ENCODE data around the gene WIPF1.
A peak's percentile ranks its signal among the peaks of the same experiment; 100 is the strongest.

DNA sequence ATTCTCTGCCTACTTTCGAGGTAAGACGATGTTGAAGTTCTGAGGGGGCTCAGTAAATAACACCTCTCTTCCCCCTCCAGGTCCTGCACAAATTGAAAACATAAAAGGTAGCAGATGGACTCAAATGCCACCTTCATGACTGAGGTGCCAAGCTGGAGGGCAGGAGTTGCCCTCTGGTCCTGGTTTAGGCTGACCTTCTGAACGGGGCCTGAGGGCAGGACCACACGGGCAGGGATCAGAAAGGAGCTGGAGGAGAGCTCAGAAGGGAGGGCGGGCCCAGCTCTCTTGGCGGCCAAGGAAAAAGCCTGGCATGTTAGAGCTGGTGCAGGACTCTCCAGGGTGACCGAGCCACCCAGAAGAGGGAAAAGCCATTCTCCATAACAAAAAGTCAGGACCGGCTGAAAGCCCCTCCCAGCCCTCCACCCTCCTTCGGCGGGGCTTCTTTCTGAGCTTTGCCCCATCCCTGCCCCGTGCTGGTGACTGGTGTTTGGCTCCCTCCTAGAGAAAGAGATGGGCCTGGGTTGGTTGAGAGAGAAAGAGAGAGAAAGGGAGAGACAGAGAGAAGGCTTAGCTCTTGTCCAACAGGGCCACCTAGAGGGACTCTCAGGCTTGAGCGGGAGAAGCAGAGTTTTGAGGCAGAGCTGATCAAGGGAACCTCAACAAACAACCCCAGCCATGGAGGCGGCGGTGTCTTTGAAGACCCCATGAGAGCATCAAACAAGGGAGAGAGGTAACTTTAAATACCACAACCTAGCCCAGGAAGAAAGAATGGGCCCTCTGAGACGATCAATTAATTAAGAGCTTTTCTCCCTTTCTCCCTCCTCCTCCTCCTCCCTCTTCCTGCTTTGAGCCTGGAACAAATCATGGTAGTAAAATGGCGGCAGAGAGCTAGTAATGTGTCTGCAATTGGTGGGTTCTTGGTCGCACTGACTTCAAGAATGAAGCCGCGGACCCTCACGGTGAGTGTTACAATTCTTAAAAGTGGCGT, 50.8 kb downstream of the WIPF1 start:
- TF ChIP-seq, protein P1, sequence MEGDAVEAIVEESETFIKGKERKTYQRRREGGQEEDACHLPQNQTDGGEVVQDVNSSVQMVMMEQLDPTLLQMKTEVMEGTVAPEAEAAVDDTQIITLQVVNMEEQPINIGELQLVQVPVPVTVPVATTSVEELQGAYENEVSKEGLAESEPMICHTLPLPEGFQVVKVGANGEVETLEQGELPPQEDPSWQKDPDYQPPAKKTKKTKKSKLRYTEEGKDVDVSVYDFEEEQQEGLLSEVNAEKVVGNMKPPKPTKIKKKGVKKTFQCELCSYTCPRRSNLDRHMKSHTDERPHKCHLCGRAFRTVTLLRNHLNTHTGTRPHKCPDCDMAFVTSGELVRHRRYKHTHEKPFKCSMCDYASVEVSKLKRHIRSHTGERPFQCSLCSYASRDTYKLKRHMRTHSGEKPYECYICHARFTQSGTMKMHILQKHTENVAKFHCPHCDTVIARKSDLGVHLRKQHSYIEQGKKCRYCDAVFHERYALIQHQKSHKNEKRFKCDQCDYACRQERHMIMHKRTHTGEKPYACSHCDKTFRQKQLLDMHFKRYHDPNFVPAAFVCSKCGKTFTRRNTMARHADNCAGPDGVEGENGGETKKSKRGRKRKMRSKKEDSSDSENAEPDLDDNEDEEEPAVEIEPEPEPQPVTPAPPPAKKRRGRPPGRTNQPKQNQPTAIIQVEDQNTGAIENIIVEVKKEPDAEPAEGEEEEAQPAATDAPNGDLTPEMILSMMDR (IDR thresholded peaks at IDR 0.05; ENCODE audit: low read depth, low read length) = peak; percentile 76
- no peak for TF ChIP-seq EZH2phosphoT487 (IDR thresholded peaks at IDR 0.05; ENCODE audit: low read depth)

Measured in OCI-LY3 (cell line).